ENCODE data around the gene LCE4A. TPM values are rescaled to one million over a fixed set of nuclear protein-coding genes. Genes with fewer than 3 reads are reported as not detected.

The LCE4A gene
- total RNA-seq, 3 donors from 2014 or later, result not detected

- no peak for TF ChIP-seq CTCF (IDR thresholded peaks at IDR 0.05)
- TF ChIP-seq POLR2AphosphoS5 (IDR thresholded peaks at IDR 0.05), result no peak
- TF ChIP-seq POLR2A (IDR thresholded peaks at IDR 0.05), result no peak
- intact Hi-C loops (cut with DNase I; ENCODE audit: low total_unique reads), result no loop called here
- Histone ChIP-seq H3K9me3 (peaks cover 0 to 5% of the 10 kb centered on the region in 2 donors), H3K27ac (no peak overlapping the region), H3K4me1 (no peaks in the 10 kb centered on the region), H3K36me3 (no peaks in the 10 kb centered on the region), H3K4me3 (no peak overlapping the region), H3K27me3 (no peaks in the 10 kb centered on the region)
- DNase-seq (ENCODE audit: low spot score in 2 of 2), result no peak
Observed at GRCh38 chr1:152699746-152700145, 8.2 kb upstream of the LCE4A start.

- no peak for DNase-seq (ENCODE audit: low spot score in 2 of 2)
- H3K4me3 ChIP-seq, result no peak overlapping the region
- H3K27ac ChIP-seq, result no peak overlapping the region
- no peaks in the 10 kb centered on the region for H3K27me3 ChIP-seq
- TF ChIP-seq POLR2AphosphoS5 (IDR thresholded peaks at IDR 0.05), result no peak
- no peak for TF ChIP-seq CTCF (IDR thresholded peaks at IDR 0.05)
- TF ChIP-seq POLR2A (IDR thresholded peaks at IDR 0.05), result no peak
- H3K4me1 ChIP-seq, result no peaks in the 10 kb centered on the region
- intact Hi-C loops (cut with DNase I; ENCODE audit: low total_unique reads), result no loop called here
- peaks cover 4 to 9% of the 10 kb centered on the region in 2 donors for H3K9me3 ChIP-seq
- no peaks in the 10 kb centered on the region for H3K36me3 ChIP-seq
Observed at GRCh38 chr1:152718238-152718637, 10.3 kb downstream of the LCE4A start.

GRCh38 chr1:152725261-152725660 is 17.3 kb downstream of the LCE4A start:
- no peaks in the 10 kb centered on the region for H3K27me3 ChIP-seq
- DNase-seq (ENCODE audit: low spot score in 2 of 2), result no peak
- no peaks in the 10 kb centered on the region for H3K36me3 ChIP-seq
- no peaks in the 10 kb centered on the region for H3K4me1 ChIP-seq
- no peak overlapping the region for H3K27ac ChIP-seq
- no peaks in the 10 kb centered on the region for H3K9me3 ChIP-seq
- intact Hi-C loops (cut with DNase I; ENCODE audit: low total_unique reads), result no loop called here
- no peak overlapping the region for H3K4me3 ChIP-seq
- TF ChIP-seq POLR2AphosphoS5 (IDR thresholded peaks at IDR 0.05), result no peak
- no peak for TF ChIP-seq CTCF (IDR thresholded peaks at IDR 0.05)
- no peak for TF ChIP-seq POLR2A (IDR thresholded peaks at IDR 0.05)

GRCh38 chr1:152728986-152729385 is 21.0 kb downstream of the LCE4A start:
- Histone ChIP-seq H3K9me3 (no peaks in the 10 kb centered on the region), H3K36me3 (no peaks in the 10 kb centered on the region), H3K27me3 (peaks cover 0 to 8% of the 10 kb centered on the region in 2 donors), H3K4me1 (no peaks in the 10 kb centered on the region), H3K4me3 (no peak overlapping the region), H3K27ac (no peak overlapping the region)
- no peak for DNase-seq (ENCODE audit: low spot score in 2 of 2)
- intact Hi-C loops (cut with DNase I; ENCODE audit: low total_unique reads), result no loop called here
- TF ChIP-seq POLR2A (IDR thresholded peaks at IDR 0.05) (no peak), POLR2AphosphoS5 (IDR thresholded peaks at IDR 0.05) (no peak), CTCF (IDR thresholded peaks at IDR 0.05) (no peak)

GRCh38 chr1:152735648-152736047 is 27.7 kb downstream of the LCE4A start:
- no peaks in the 10 kb centered on the region for H3K4me1 ChIP-seq
- H3K27ac ChIP-seq, result no peak overlapping the region
- H3K4me3 ChIP-seq, result no peak overlapping the region
- peaks cover 0 to 14% of the 10 kb centered on the region in 2 donors for H3K27me3 ChIP-seq
- TF ChIP-seq POLR2AphosphoS5 (IDR thresholded peaks at IDR 0.05), result no peak
- no peak for TF ChIP-seq CTCF (IDR thresholded peaks at IDR 0.05)
- TF ChIP-seq POLR2A (IDR thresholded peaks at IDR 0.05), result no peak
- no peaks in the 10 kb centered on the region for H3K9me3 ChIP-seq
- no peak for DNase-seq (ENCODE audit: low spot score in 2 of 2)
- intact Hi-C loops (cut with DNase I; ENCODE audit: low total_unique reads), result no loop called here
- no peaks in the 10 kb centered on the region for H3K36me3 ChIP-seq

All from breast epithelium (tissue), 4 donors.